ENCODE data around the gene UBE2K.
"Not testable (repeated sequence)": the region's sequence is repeated elsewhere in the genome, so short reads cannot be mapped to it uniquely, and the experiment has no call there.

The UBE2K gene

DNA sequence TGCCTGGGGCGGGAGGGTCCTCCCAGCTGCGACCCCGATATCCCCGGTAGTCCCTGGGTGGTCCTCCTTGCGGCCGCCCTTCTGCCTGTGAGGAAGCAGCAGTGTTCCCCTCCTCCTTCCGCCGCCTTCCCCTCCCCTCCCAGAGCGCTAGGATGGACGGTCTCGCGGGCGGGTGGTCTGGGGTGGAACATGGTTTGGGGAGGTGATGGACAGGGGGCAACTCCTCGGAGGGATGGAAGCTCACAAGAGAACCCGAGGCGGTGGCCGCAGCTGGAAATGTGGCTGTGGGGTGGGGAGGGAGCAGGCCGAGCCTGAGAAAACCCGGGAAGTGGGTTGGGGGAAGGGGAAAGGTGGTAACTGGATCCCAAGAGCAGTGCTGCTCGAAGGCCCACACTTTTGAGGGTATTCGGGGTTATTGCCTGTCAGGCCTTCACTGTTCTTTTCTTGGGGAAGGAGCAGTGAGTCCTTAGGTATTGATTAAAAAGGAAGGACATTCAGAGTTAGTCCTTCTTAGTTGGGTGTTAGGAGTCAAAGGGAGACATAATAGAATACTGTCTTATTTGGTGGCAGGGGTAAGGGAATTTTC is 581 bp downstream of the UBE2K start:
- DNase-seq: no peak

DNA sequence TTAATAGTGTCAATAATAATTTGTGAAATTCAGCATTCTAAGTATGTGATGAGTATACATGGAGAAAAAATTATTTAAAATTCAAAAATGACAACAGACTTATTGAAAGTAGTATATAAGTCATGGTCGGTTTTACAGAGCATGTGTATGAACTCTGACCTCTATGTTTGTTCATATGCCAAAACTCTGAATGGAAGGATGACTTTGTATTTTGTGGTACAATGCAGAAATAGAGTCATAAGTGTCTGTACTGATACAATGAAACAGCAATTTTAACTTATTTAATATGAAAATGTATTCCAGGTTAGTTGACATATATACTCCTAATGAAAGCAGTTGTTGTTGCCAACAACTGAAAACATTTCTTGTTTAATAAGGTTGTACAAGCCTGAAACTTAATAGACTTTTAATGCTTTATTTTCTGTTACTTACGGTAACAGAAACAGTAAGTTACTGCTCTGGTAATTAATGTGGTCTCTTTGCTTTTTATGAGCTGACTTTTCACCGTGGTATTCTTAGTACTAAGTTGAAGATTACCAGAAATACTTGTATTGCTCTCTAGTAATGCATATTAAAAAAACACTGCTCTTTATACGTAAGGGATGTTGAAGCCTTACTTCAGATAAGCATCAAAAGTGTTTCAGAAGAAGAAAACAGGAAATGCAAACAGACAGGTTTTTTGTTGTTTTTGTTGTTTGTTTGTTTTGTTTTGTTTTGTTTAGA is 1.9 kb downstream of the UBE2K start:
- DNase-seq: no peak

DNA sequence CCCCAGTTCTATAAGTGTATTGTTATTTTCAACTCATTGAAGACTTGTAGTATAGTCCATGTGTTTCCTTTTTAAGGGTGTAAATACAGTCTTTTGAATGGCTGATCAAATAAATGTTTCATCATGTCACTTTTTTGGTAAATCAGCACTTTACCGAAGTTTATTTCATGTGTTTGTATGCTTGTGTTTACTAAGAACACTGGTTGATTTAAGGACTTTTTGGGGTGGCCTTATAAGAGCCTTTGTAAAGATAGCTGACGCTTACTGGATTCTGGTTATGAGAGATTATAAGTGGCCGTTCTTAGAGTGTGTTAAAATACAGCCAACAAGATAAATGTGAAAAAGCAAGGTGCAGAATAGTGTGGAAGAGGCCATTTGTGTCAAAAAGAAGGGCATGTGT is 2.6 kb downstream of the UBE2K start:
- no peak for DNase-seq

DNA sequence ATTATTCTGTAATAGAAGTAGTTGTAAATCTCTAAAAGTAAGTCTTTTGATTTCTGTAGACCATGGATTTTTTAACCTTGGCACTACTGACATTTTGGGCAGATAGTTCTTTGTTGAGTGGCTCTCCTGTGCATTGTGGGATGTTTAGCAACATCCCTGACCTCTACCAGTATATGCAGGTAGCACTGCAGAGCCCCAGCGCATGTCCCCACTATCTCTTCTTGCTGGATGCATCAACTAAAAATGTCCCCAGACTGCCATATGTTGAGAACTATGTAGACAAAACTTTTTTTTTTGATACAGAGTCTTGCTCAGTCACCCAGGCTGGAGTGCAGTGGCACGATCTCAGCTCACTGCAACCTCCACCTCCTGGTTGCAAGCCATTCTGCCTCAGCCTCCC is 4.8 kb downstream of the UBE2K start:
- no peak for DNase-seq

DNA sequence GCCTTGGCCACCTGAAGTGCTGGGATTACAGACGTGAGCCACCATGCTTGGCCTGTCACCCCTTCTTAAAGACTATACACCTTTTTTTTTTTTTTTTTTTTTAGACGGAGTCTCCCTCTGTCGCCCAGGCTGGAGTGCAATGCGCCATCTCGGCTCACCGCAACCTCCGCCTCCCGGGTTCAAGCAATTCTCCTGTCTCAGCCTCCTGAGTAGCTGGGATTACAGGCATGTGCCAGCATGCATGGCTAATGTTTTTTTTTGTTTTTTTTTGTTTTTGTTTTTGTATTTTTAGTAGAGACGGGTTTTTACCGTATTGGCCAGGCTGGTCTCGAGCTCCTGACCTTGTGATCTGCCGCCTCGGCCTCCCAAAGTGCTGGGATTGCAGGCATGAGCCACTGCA is 6.9 kb downstream of the UBE2K start:
- DNase-seq: not testable (repeated sequence)

DNA sequence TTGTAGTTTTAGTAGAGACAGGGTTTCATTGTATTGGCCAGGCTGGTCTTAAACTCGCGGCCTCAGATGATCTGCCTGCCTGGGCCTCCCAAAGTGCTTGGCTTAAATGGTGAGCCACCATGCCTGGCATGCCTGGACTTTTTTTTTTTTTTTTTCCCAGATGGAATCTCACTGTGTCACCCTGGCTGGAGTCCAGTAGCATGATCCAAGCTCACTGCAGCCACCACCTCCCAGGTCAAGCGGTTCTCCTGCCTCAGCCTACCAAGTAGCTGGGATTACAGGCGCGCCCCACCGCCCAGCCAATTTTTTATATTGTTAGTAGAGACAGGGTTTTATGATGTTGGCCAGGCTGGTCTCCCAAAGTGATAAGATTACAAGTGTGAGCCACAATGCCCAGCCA is 8.4 kb downstream of the UBE2K start:
- DNase-seq: no peak

DNA sequence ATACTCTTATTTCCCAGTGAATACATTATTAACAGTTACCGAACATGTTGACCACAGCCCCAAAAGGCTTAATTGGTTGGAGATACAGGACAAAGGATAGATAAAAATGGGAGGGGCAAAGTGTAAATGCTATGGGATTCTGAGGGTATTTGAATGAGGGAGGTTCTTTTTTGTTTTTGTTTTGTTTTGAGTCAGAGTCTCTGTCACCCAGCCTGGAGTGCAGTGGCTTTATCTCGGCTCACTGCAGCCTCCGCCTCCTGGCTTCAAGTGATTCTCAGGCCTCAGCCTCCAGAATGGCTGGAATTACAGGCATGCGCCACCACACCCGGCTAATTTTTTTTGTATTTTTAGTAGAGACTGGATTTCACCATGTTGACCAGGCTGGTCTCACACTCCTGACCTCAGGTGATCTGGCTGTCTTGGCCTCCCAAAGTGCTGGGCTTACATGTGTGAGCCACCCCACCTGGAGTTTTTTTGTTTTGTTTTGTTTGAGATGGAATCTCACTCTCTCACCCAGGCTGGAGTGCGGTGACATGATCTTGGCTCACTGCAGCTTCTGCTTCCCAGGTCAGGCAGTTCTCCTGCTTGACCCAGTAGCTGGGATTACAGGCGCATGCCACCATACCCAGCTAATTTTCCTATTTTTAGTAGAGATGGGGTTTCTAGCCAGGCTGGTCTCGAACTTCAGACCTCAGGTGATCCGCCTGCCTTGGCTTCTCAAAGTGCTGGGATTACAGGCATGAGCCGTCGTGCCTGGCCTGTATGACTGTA is 9.0 kb downstream of the UBE2K start:
- no peak for DNase-seq

DNA sequence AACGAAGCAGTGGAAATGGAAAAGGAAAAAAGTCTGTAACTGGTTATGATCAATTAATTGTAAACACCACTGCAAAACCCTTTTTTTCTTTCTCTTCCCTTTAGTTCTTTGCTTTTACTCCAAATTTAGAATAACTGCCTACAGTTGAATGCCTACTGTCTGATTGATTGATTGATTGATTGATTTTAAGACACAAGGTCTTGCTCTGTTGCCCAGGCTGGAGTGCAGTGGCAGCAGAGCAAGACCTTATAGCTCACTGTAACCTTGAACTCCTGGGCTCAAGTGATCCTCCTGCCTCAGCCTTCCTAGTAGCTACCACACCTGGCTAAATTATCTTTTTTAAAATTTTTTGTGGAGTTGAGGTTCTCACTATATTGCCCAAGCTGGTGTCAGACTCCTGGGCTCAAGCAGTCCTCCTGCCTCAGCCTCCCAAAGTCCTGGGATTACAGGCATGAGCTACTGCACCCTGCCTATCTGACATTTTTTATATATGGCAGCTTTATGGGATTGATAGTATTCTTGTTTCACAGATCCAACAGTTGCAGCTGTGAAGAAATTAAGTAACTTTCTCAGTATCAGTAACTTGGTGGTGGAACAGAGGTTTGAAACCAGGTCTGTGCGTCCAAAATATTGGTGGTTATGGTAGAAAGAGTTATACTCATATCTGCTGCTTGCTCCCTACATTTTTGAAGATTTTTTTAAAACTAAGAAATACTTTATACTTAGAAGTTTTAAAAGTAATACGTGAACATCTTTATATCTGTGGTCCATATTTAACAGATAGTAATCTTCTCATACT is 12.4 kb downstream of the UBE2K start:
- DNase-seq: no peak

DNA sequence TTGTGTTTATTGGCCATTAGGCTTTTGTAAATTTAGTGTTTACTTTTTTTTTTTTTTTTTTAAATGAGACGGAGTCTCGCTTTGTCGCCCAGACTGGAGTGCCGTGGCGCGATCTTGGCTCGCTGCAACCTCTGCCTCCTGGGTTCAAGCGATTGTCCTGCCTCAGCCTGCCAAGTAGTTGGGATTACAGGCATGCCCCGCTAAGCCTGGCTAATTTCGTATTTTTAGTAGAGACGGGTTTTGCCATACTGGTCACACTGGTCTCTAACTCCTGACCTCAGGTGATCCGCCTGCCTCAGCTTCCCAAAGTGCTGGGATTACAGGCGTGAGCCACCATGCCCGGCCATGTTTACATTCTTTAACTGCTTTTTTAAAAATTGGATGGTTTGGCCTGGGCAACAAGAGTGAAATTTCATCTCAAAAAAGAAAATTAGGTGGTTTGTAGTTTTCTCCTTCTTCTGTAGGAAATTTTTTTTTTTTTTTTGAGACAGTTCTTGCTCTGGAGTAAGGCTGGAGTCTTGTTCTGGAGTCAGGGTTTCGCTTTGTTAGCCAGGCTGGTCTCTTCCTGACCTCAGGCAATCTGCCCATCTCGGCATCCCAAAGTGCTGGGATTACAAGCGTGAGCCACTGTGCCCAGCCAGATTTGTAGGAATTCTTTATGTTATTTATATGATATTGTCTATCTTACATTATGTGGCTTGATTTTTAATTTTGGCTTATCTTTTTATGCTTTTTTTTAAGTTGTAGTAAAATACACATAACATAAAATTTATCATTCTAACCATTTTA is 15.1 kb downstream of the UBE2K start:
- no peak for DNase-seq

DNA sequence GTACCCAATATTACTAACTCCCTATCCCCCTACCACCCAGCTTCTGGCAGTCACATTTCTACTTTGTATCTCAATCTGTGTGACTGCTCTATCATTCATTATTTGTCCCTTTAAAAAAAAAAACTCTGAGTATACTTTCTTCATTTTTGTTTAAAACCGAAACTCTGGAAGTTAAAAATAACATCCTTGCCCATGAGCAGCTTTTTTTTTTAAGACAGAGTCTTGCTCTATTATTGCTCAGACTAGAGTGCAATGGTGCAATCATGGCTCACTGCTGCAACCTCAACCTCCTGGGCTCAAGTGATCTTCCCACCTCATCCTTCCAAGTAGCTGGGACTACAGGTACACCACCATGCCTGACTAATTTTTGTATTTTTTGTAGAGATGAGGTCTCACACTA is 15.8 kb downstream of the UBE2K start:
- no peak for DNase-seq

DNA sequence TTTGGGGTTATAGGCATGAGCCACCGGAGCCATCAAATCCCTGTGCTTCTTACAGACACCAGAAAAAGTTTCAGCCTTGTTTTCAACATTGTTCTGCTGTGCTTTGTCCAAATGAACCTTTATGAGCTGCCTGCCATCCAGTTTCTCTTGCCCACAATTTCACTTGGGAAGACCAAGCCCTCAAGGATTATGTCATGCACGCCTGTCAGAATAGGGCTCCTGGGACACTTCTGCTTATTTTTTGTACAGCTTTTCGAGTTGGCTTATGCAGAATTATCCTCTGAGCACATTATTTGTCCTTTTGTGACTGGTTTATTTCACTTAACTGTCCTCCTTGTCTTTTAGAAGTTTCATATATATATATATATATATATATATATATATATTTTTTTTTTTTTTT is 16.2 kb downstream of the UBE2K start:
- DNase-seq: no peak

DNA sequence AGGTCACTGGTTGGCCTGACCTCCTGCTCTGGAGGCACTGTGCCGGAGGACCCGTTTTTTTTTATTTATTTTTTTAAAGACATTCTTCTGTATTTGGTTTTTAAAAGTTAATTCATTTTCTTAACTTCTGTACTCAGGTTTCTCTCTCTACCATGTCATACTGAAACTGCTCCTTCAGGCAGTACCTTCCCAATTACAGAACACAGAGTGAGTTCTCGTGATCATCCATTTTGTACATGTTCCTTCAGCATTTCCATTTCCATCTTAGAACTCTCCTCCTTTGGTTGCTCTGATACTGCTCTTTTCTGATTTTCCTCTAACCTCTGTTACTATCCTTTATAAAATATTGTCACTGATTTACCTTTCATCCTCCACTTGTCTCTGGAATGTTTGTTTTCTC is 17.9 kb downstream of the UBE2K start:
- DNase-seq: no peak

DNA sequence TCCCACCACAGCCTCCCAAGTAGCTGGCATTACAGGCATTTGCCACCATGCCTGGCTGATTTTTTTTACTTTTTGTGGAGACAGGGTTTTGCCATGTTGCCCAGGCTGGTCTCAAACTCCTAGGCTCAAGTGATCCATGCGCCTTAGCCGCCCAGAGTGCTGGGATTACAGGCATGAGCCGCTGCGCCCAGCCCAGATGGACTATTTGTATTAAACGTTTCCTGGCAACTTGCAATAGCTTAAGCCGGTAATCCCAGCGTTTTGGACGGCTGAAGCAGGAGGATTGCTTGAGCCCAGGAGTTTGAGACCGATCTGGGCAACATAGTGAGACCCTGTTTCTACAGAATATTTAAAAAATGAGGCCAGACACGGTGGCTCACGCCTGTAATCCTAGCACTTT is 18.4 kb downstream of the UBE2K start:
- no peak for DNase-seq

DNA sequence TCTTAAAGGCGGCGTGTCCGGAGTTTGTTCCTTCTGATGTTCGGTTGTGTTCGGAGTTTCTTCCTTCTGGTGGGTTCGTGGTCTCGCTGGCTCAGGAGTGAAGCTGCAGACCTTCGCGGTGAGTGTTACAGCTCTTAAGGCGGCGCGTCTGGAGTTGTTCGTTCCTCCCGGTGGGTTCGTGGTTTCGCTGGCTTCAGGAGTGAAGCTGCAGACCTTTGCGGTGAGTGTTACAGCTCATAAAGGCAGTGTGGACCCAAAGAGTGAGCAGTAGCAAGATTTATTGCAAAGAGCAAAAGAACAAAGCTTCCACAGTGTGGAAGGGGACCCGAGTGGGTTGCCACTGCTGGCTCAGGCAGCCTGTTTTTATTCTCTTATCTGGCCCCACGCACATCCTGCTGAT is 19.8 kb downstream of the UBE2K start:
- DNase-seq: not testable (repeated sequence)

DNA sequence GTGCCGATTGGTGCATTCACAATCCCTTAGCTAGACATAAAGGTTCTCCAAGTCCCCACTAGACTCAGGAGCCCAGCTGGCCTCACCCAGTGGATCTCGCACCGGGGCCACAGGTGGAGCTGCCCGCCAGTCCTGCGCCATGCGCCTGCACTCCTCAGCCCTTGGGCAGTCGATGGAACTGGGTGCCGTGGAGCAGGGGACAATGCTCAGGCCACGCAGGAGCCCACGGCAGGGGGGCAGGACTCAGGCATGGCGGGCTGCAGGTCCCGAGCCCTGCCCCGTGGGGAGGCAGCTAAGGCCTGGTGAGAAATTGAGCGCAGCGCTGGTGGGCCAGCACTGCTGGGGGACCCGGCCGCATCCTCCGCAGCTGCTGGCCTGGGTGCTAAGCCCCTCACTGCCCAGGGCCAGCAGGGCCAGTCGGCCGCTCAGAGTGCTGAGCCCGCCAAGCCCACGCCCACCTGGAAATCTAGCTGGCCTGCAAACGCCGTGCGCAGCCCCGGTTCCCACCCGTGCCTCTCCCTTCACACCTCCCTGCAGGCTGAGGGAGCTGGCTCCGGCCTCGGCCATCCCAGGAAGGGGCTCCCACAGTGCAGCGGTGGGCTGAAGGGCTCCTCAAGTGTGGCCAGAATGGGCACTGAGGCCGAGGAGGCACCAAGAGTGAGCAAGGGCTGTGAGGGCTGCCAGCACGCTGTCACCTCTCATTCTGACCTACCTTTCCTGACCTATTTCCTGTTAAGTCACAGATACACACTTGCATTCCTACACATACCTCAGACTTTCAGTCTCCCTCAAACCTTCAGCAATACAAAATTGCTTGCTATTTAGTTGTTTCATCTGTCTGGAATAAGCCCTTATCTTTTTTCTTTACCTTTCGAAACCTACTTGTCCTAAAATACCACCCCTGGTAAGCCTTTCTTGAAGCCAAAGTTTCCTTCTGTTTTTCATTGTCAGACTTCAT is 20.7 kb downstream of the UBE2K start:
- no peak for DNase-seq

DNA sequence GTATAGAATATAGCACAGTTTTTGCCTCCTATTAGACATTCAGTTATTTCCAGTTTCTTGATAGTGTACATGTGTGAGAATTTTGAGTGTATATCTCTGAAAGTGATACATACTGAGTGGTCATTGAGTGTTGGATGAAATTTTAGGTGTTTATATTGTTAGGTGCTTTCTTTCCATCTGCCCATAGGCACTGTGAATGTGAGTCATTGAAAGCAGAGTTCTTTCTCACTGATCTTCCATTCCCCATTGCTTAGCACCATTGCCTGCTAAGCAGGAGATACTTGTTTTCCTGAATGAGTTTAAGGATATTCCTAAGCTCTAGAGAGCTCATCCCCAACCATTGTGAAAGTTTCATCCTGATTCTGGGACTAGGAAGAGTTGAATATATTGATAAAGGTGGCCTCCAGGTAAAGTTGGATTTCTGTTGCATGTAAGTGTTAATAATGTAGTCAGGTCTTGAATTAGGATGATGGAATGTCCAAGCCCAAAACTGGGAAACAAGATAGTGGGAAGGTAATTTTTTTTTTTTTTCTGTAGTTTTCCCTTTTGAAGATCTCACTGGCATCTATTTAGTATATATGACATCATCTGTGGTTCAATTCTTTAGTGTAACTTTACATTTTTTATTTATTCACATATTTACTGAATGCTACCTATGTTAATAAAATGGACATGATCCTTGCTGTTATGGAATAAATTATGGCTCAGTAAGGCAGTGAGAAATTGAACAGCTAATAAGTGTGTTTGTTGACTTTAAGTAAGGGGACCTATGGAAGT is 22.1 kb downstream of the UBE2K start:
- DNase-seq: no peak

DNA sequence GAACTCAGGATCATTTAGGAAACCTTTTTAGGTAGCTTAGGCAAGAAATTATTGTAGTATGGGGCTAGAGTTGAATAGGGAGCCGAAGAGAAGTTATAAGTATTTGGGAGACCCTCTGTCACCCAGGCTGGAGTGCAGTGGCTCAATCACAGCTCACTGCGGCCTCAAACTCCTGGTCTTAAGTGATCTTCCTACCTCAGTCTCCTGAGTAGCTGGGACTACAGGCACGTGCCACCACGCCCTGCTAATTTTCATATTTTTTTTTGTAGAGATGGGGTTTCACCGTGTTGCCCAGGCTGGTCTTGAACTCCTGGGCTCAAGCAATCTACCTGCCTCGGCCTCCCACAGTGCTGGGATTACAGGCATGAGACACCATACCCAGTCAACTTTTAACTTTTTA is 23.3 kb downstream of the UBE2K start:
- not testable (repeated sequence) for DNase-seq

DNA sequence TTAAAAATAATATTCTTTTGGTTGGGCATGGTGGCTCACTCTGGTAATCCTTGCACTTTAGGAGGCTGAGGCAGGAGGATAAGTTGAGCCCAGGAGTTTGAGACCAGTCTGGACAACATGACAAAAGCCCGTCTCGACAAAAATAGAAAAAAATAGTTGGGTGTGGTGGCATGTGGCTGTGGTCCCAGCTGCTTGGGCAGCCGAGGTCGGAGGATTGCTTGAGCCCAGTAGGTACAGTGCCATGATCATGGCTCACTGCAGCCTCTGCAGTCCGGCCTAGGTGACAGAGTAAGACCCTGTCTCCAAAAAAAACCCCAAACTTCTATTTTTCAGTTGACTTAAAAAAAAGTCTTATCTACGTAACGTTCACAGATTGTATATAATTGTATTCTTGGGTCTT is 23.9 kb downstream of the UBE2K start:
- no peak for DNase-seq

DNA sequence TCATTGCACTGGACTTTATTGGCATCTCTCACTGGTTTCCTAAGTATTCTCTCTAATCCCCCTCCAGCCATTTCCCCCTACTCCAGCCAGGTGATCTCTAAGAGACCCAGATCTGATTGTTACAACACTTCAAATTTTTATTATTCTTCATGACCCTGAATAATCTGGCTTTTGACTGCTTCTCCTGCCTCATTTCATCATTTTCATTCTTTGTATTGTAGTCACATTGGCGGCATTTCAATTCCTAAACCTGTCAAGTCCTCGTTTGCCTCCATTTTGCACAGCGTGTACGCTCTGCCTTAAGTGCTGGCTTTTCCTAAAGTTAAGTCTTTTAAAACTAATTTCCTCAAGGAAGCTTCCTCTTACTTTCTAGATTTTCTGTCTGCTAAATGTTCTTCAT is 31.6 kb downstream of the UBE2K start:
- DNase-seq: no peak

DNA sequence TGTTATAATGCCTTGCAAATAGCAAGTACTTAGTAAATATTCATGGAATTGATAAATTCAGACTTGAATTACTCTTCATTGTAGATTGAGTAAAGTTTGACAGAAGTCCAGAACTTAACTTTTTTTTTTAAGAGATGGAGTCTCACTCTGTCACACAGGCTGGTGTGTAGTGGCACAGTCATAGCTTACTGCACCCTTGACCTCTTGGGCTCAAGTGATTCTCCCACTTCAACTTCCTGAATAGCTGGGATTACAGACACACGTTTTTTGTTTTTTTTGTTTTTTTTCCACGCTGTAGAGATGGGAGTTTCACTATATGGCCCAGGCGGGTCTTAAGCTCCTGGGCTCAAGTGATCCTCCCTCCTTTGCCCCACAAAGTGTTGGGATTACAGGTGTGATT is 32.1 kb downstream of the UBE2K start:
- DNase-seq: no peak

DNA sequence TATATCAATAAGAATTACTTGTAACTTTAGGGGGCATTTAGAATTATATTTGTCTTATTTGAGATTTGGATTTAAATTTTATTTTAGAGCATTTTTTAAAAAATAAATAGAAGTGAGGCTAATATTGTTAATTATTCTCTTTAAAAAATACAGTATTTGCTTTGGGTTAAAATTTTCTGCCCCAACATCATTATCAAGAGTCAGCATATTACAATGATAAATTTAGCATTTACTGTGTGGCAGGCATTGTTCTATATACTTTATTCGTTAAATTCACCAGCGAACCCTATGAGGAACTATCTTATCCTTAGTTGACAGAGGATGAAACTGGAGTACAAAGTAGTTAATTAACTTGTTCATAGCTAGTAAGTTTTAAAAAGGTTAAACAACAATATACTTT is 34.0 kb downstream of the UBE2K start:
- DNase-seq: no peak

Data from DMS153 (cell line).